Globus pallidus (tissue), 1 donor: ENCODE results near the gene CTDSP2.
"Not testable (repeated sequence)": the region's sequence is repeated elsewhere in the genome, so short reads cannot be mapped to it uniquely, and the experiment has no call there.

Experiments used
- DNase-seq: peaks from one replicate; pipeline ENCODE4 v3.0.0-alpha.2; 2015; ENCODE audit warnings: low spot score

CTDSP2 gene

DNA sequence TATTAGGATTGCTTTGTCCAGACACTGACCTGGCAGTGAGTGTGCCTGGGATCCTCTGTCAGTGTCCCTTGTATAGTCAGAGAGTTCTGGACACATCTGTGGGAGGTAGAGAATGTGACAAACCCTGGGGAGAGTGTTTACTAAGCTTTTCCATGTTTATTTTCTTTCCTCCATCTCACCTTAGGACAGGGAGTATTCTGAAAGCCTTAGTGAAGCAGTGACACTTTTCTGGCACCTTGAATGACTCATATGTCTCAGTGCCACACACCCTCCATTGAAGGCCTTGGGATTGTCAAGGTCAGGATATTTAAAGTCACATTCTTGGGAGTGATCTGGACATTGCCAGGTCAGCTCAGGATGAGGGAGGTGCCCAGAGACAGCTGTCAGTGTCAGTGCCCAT lies 34.9 kb upstream of the CTDSP2 start:
- DNase-seq, result no peak

DNA sequence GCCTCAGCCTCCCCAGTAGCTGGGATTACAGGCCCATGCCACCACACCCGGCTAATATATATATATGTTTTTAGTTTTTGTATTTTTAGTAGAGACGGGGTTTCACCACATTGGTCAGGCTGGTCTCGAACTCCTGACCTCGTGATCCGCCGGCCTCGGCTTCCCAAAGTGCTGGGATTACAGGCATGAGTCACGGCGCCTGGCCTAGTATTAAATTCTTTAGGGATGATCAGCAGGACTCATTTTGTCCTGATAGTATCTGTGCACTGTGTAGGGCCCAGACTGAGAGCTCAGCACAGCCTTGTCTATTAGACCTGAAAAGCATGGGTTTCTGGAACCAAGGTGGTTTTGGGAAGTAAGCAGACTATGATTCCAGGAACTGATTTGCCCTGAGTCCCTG lies 34.5 kb upstream of the CTDSP2 start:
- not testable (repeated sequence) for DNase-seq

DNA sequence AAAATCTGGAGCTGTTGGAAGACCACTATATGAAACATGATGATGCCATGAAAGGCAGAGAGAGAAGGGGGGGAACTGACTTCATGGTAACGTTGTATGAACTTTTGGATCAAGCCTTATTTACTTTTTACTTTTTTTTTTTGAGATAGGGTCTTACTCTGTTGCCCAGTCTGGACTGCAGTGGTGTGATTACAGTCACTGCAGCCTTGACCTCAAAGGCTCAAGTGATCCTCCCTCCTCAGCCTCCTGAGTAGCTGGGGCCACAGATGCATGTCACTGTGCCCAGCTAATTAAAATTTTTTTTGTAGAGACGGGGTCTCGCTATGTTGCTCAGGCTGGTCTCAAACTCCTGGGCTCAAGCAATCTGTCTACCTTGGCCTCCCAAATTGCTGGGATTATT lies 31.3 kb upstream of the CTDSP2 start:
- no peak for DNase-seq

GRCh38 chr12:57875753-57876547 lies 29.4 kb upstream of the CTDSP2 start:
- no peak for DNase-seq

GRCh38 chr12:57874166-57875108 lies 27.9 kb upstream of the CTDSP2 start:
- DNase-seq, result no peak

GRCh38 chr12:57872362-57872761 lies 25.8 kb upstream of the CTDSP2 start:
- DNase-seq, result no peak

DNA sequence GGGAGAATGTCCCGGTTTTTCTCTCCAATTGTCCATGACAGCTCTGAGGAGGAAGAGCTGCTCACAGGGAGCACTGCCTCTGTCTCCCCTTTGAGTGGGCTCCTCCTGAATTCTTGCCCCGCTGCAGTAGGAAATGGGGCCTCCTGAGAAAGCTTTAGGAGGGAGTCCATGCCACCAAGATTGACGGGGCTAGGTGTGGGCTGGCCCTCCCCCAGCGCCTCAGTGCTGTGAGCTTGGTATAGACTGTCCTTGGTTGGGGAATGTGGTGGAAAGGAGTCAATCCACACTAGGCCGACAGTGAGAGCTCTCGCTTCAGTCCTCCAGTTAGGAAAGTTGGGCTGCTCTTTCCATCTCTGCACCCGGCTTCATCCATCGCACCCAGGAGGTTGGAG lies 23.4 kb upstream of the CTDSP2 start:
- no peak for DNase-seq

DNA sequence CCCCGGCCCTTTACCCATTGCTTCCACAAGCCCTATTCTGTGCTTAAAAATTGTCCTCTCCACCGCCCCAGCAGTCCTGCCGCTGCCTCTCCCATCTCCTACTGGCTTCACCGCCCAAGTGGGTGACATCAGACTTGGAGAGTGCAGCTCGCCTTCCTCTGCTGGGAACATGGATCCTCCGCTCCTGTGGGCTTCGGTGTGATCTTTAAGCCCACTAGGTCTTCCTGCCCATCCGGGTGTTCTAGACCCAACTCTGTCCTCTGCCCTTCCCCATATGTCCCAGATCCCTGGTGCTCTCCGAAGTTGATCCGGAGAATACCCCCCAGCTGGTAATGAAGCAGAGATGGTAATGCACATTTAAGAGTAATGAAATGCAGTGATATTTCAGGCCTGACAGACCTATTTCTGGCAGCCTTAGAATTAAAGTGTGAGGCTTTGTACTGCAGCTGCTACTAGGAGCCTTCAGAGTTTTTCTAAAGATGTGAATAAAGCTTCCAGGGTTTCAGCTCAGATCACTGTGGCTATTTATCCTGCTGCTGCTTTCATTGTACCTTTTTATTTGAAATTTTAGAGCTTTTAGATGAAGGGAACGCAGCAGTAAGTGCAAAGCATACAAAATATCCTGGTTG lies 22.9 kb upstream of the CTDSP2 start:
- no peak for DNase-seq

GRCh38 chr12:57868851-57869268 lies 22.3 kb upstream of the CTDSP2 start:
- peak; percentile 54 for DNase-seq

GRCh38 chr12:57868221-57868620 lies 21.7 kb upstream of the CTDSP2 start:
- DNase-seq, result no peak

- no peak for DNase-seq
These were observed 19.9 kb upstream of the CTDSP2 start for GRCh38 chr12:57866308-57867019.

DNA sequence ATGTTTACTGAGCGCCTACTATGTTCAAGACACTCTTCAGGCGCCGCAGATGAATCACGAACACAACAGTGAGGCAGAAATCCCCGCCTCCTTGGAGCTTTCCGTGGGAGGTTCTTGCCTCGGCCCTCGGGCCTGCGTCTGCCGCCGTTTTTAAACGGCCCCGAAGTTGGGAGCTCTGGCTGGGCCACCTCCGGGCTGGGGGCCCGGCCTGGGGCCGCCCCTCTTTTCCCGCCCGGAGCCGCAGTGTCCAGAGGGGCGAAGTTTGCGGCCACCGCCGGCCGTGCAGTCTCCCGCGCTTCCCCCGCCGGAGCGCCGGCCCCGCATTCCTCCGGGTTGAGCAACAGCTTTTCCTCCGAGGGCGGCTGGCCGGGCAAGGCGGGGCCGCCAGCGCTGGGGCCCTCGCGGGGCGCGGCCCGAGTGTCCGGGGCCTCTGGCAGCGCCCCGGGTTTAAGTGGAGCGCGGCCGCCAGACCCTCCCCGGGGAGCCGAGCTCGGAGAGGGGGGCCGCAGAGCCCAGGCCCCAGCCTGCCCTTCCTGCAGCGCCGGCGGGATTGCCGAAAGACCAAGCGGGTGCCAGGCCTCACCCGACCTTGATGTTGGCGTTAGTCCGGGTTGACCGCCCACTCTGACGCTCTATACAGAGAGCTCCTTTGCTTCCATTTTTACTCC lies 18.7 kb upstream of the CTDSP2 start:
- DNase-seq, result no peak

DNA sequence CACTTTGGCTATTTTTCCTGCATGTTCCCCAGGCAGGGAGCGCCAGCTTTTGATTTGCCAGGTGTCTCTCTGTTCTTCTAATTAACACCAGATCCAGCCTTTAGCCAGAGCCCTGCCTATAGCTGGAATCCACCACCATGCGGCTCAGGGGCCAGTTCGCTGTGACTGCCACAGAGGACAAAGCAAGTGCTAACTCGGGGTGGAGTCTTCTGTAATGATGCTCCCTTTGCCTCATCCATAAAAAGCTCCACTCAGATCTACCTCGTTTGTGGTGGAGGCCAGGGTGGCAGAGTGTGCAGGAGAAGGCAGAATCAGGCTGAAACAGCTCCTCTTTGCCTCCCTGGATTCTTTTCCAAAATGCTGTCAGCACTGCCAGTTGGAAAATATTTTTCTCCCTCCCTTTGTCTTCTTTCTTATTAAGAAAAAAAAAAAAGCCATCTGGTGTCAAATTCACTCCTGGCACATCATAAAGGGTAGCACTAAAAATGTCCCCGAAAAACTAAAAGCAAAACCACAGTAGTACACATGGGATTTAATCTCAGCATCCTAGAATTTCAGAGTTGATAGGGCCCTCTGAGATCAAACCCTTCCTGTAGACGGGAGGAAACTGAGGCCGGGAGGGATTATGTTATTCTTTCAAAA lies 18.0 kb upstream of the CTDSP2 start:
- no peak for DNase-seq

GRCh38 chr12:57863676-57864075 lies 17.1 kb upstream of the CTDSP2 start:
- no peak for DNase-seq

GRCh38 chr12:57861967-57862366 lies 15.4 kb upstream of the CTDSP2 start:
- no peak for DNase-seq

GRCh38 chr12:57860883-57861282 lies 14.4 kb upstream of the CTDSP2 start:
- not testable (repeated sequence) for DNase-seq

- no peak for DNase-seq
These were observed 12.6 kb upstream of the CTDSP2 start for GRCh38 chr12:57859121-57859520.

GRCh38 chr12:57858123-57858522 lies 11.6 kb upstream of the CTDSP2 start:
- not testable (repeated sequence) for DNase-seq

GRCh38 chr12:57854965-57855364 lies 8.4 kb upstream of the CTDSP2 start:
- DNase-seq, result no peak

GRCh38 chr12:57853864-57854556 lies 7.5 kb upstream of the CTDSP2 start:
- no peak for DNase-seq
